ENCODE measurements around the gene PTPN18. TPM values are rescaled to one million over a fixed set of nuclear protein-coding genes. Genes with fewer than 3 reads are reported as not detected.
A peak's percentile ranks its signal among the peaks of the same experiment; 100 is the strongest.

Gene PTPN18
- total RNA-seq, 1 donor from 2014 or later, result 26.0 TPM

GRCh38 chr2:130339885-130340745 is 15.7 kb upstream of the PTPN18 start:
- intact Hi-C loops (cut with DNase I), result loop anchor here (10.0 kb wide), 1 partner anchor 155 kb away; the partner anchor contains the start of genes MZT2B and SMPD4

GRCh38 chr2:130341562-130342019 is 14.3 kb upstream of the PTPN18 start:
- peak overlapping the region; percentile 87 for H3K27ac ChIP-seq
- TF ChIP-seq POLR2AphosphoS5 (IDR thresholded peaks at IDR 0.05; ENCODE audit: insufficient read depth in 1 of 2, low read depth in 1 of 2), result no peak
- TF ChIP-seq, protein P1, sequence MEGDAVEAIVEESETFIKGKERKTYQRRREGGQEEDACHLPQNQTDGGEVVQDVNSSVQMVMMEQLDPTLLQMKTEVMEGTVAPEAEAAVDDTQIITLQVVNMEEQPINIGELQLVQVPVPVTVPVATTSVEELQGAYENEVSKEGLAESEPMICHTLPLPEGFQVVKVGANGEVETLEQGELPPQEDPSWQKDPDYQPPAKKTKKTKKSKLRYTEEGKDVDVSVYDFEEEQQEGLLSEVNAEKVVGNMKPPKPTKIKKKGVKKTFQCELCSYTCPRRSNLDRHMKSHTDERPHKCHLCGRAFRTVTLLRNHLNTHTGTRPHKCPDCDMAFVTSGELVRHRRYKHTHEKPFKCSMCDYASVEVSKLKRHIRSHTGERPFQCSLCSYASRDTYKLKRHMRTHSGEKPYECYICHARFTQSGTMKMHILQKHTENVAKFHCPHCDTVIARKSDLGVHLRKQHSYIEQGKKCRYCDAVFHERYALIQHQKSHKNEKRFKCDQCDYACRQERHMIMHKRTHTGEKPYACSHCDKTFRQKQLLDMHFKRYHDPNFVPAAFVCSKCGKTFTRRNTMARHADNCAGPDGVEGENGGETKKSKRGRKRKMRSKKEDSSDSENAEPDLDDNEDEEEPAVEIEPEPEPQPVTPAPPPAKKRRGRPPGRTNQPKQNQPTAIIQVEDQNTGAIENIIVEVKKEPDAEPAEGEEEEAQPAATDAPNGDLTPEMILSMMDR (IDR thresholded peaks at IDR 0.05), result no peak
- intact Hi-C loops (cut with DNase I), result loop anchor here (10.0 kb wide), 1 partner anchor 157 kb away; the partner anchor contains the start of genes MZT2B and SMPD4
- H3K9me3 ChIP-seq, result no peaks in the 10 kb centered on the region
- H3K4me1 ChIP-seq, result peaks cover 28% of the 10 kb centered on the region
- H3K27me3 ChIP-seq, result no peaks in the 10 kb centered on the region
- peaks cover 0 to 41% of the 10 kb centered on the region in 2 donors for H3K36me3 ChIP-seq
- DNase-seq (ENCODE audit: extremely low spot score in 2 of 2), result no peak
- peak overlapping the region; percentile 55 to 66 for H3K4me3 ChIP-seq

More at GRCh38 chr2:130339885-130340745, 15.7 kb upstream of the PTPN18 start:
- no peak for DNase-seq (ENCODE audit: extremely low spot score in 2 of 2)
- no peak for TF ChIP-seq POLR2AphosphoS5 (IDR thresholded peaks at IDR 0.05; ENCODE audit: insufficient read depth in 1 of 2, low read depth in 1 of 2)
- TF ChIP-seq, protein P1 (IDR thresholded peaks at IDR 0.05), result no peak
- no peak for TF ChIP-seq POLR2A (IDR thresholded peaks at IDR 0.05)
- Histone ChIP-seq H3K27me3 (no peaks in the 10 kb centered on the region), H3K9me3 (no peaks in the 10 kb centered on the region), H3K27ac (no peak overlapping the region), H3K4me3 (no peak overlapping the region), H3K36me3 (peaks cover 0 to 26% of the 10 kb centered on the region in 2 donors), H3K4me1 (peaks cover 28% of the 10 kb centered on the region)

- peak; percentile 96 to 97 for DNase-seq (ENCODE audit: extremely low spot score in 2 of 2)
- no peaks in the 10 kb centered on the region for H3K27me3 ChIP-seq
- H3K4me3 ChIP-seq, result peak overlapping the region; percentile 55 to 66
- peaks cover 28% of the 10 kb centered on the region for H3K4me1 ChIP-seq
- intact Hi-C loops (cut with DNase I), result loop anchor here (10.0 kb wide), 1 partner anchor 157 kb away; the partner anchor contains the start of genes MZT2B and SMPD4
- H3K27ac ChIP-seq, result peak overlapping the region; percentile 87
- TF ChIP-seq POLR2AphosphoS5 (IDR thresholded peaks at IDR 0.05; ENCODE audit: insufficient read depth in 1 of 2, low read depth in 1 of 2) (peak; percentile 33 to 41), POLR2A (IDR thresholded peaks at IDR 0.05) (no peak)
- TF ChIP-seq, protein P1 (IDR thresholded peaks at IDR 0.05), result no peak
- H3K36me3 ChIP-seq, result peaks cover 0 to 45% of the 10 kb centered on the region in 2 donors
- no peaks in the 10 kb centered on the region for H3K9me3 ChIP-seq
These were observed 13.8 kb upstream of the PTPN18 start for GRCh38 chr2:130342020-130342532.

DNA sequence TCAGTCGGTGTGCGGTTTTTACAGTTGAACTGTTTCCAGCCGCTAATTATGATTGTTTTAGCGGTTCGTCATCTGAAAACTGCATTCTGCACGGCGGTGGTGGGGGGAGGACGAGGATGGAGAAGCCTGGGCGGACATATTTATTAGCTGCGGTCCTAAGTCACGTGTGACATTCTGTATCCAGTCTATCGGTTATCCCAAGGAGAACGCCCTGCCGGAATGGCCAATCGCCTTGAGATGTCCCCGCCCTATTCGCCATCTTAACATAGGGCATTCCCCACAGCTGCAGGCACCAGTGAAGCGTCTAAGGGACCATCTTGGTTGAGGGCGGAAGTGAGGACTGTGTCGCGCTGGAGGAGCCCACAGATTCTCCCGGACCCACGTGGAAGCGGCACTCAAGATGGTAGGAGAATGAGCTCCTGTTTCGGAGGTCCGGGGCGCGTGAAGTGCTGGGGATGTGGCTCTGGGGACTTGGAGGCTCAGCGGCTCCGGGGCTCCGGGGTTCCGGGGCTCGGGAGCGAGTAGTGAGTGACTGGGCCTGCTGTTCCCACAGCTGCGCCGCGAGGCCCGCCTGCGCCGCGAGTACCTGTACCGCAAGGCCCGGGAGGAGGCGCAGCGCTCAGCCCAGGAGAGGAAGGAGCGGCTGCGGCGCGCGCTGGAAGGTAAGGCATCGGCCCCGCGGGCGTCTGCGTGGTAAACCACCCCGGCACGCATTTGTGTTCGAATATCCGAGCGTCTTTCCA is 13.2 kb upstream of the PTPN18 start, which contains the start of gene IMP4:
Gene IMP4 (plus strand): TSS at position 365 of the 743 bp plus-strand sequence. CDS start 36 bp downstream, at position 401.
- H3K36me3 ChIP-seq, result peaks cover 0 to 52% of the 10 kb centered on the region in 2 donors

More for the DNA sequence above, 13.2 kb upstream of the PTPN18 start, which contains the start of gene IMP4:
- intact Hi-C loops (cut with DNase I), result loop anchor here (10.0 kb wide), 1 partner anchor 158 kb away; the partner anchor contains the start of genes MZT2B and SMPD4
- peaks cover 28% of the 10 kb centered on the region for H3K4me1 ChIP-seq
- H3K9me3 ChIP-seq, result no peaks in the 10 kb centered on the region
- TF ChIP-seq POLR2AphosphoS5 (IDR thresholded peaks at IDR 0.05; ENCODE audit: insufficient read depth in 1 of 2, low read depth in 1 of 2), result peak; percentile 78 to 84
- TF ChIP-seq POLR2A (IDR thresholded peaks at IDR 0.05), result no peak
- H3K4me3 ChIP-seq, result peak within 1 kb of the TSS; percentile 55 to 66
- H3K27ac ChIP-seq, result peak within 1 kb of the TSS; percentile 87
- peak in 1 of 2 donors; percentile 100 for DNase-seq (ENCODE audit: extremely low spot score in 2 of 2)
- H3K27me3 ChIP-seq, result no peaks in the 10 kb centered on the region

All from vagina (tissue), 2 donors.